GM10847 (cell line): Measurements from ENCODE around the gene PGF.

Experiments used
- POLR2A ChIP-seq: IDR thresholded peaks from 2 replicates; pipeline ENCODE4 v1.6.1; 2011; ENCODE audit not compliant: insufficient read length; ENCODE audit errors: extremely low read depth

PGF gene

GRCh38 chr14:74952697-74953484, 2.5 kb downstream of the PGF start:
- TF ChIP-seq POLR2A: no peak

- TF ChIP-seq POLR2A: no peak
Measured at GRCh38 chr14:74952180-74952665, 3.2 kb downstream of the PGF start.

- no peak for TF ChIP-seq POLR2A
Measured at GRCh38 chr14:74951443-74952179, 3.8 kb downstream of the PGF start.

GRCh38 chr14:74950795-74951442, 4.5 kb downstream of the PGF start:
- no peak for TF ChIP-seq POLR2A

GRCh38 chr14:74949859-74950573, 5.4 kb downstream of the PGF start:
- TF ChIP-seq POLR2A: no peak

- TF ChIP-seq POLR2A: no peak
Measured at GRCh38 chr14:74949191-74949601, 6.2 kb downstream of the PGF start.

GRCh38 chr14:74948228-74949175, 6.9 kb downstream of the PGF start:
- TF ChIP-seq POLR2A: no peak

- TF ChIP-seq POLR2A: no peak
Measured at GRCh38 chr14:74947353-74948227, 7.8 kb downstream of the PGF start.

- no peak for TF ChIP-seq POLR2A
Measured at GRCh38 chr14:74946659-74947281, 8.6 kb downstream of the PGF start.

GRCh38 chr14:74945852-74946658, 9.3 kb downstream of the PGF start:
- no peak for TF ChIP-seq POLR2A

- TF ChIP-seq POLR2A: no peak
Measured at GRCh38 chr14:74945261-74945851, 10.0 kb downstream of the PGF start.
